AG08396 (cell line): ENCODE measurements around the gene UBL5.
A peak's percentile ranks its signal among the peaks of the same experiment; 100 is the strongest.
"Not testable (repeated sequence)": the region's sequence is repeated elsewhere in the genome, so short reads cannot be mapped to it uniquely, and the experiment has no call there.

Source experiments
- DNase-seq: peaks from one replicate; pipeline ENCODE4 v3.0.0; 2012; ENCODE audit warnings: low spot score, mixed read lengths

The UBL5 gene

DNA sequence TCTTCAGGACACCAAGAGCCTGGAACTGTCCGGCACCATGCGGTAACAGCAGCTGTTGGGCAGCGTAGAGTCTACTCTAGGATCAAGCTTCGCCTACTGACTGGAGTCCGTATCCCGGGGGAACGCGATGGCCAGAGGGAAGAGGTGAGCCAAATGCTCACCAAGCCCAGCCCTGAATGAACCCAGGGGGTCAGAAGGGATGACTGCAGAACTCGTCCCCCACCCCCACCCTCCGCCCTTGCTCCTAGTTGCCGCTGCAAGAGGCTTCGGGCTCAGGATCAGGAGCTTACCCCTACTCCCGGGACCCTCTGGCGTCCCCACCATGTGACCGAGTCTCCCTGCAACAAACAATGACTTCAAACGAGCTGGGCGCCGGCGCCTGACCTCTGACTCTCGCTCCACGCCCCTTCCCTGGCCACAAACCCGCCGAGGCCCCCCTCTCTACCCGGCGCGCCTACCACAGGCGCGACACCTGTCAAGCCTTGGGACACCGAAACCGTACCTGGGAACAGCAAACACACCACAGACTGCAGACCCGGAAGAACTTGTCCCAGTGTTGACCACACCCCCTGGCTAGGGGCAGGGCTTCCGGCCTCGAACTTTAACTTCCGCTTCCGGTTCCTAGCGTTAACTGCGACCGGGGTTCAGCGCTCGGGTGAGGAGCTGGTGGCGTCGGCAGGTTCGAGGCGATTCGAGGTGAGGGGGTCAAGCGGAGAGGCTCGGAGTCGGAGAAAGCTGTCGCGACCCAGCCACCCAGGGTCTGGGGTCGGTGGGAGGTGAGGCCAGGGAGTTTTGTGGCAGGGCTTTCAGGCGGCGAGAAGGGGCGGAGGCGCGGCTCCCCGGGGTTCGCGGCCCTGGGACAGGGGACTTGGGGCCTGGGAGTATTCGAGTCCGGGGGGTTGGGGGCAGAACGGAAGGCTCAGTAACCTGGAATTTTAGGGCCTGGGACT, at the start of gene UBL5:
Gene UBL5, plus strand, starts transcription at position 630 of the 950 bp plus-strand sequence. CDS start 420 bp downstream, outside the sequence.
- peak; percentile 91 for DNase-seq

DNA sequence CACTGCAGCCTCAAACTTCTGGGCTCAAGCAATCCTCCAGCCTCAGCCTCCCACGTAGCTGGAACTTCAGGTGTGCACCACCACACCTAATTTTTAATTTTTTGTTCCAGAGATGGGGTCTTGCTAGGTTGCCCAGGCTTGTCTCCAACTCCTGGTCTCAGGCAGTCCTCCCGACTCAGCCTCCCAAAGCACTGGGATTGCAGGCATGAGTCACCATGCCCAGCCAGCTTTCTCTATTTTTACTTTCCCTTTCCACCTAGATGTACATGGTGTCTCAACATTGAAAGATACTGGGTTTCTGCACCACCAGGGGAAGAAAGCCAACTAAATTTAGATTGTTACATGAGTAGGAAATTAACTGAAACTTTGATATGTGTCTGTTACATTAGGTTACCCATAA, 45.4 kb upstream of the UBL5 start:
- no peak for DNase-seq

DNA sequence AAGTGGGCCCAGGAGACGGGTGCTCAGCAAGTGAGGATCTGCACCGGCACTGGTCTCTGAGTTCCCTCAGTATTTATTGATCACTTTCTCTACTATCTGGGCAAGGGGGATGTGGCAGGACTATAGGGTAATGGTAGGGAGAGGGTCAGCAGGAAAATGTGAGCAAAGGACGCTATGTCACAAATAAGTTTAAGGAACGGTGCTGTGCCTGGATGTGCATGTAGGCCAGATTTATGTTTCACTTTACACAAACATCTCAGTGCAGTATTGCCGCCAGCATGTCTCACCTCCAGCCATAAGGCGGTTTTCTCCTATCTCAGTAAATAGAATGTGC, 43.6 kb upstream of the UBL5 start:
- not testable (repeated sequence) for DNase-seq

DNA sequence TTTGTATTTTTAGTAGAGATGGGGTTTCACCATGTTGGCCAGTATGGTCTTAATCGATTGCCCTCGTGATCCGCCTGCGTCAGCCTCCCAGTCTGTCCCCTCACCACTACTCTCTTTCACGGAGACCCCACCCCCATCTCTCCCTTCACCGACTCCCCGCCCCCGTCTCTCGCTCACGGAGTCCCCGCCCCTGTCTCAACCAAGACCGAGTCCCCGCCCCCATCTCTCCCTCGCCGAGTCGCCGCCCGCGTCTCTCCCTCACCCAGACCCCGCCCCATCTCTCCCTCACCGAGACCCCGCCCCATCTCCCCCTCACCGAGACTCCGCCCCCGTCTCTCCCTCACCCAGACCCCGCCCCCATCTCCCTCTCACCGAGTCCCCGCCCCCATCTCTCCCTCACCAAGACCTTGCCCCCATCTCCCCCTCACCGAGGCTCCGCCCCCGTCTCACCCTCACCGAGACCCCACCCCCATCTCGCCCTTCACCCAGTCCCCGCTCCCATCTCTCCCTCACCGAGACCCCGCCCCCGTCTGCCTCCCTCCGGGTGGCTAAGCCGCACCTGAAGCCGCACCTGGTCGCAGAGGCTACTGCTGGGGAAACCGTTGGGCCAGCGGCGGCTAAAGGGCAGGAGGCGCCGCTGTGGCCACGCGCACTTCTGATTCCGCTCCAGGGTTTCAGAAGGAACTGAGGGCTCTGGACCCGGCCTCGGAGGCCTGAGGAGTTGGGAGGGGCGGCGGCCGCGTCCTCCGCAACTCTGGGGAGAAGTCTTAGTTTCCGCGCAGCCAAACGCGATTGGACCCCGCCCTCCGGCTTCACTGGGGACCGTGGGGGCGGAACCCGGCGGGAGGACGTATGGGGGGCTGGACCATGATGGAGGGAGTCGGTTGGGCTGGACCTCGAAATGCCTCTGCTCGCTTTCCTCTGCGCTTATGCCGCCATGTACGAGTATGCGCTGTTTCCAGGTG, 42.1 kb upstream of the UBL5 start:
- DNase-seq, result peak; percentile 93

DNA sequence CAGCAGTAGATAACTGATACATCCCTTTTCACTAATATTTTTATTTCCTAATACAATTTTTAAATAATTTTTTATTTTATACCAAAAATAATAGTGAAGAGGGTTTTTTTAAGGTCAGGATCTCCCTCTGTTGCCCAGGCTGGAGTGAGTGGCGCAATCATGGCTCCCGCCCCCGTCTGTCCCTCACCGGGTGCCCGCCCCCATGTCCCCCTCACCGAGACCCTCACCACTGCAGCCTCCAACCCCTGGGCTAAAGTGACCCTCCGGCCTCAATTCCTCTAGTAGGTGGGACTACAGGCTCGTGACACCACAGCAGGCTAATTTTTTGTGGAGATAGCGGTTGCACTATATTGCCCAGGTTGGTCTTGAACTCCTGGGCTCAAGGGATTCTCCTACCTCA, 41.4 kb upstream of the UBL5 start:
- DNase-seq, result no peak

GRCh38 chr19:9786819-9787218, 40.9 kb upstream of the UBL5 start:
- DNase-seq, result no peak

DNA sequence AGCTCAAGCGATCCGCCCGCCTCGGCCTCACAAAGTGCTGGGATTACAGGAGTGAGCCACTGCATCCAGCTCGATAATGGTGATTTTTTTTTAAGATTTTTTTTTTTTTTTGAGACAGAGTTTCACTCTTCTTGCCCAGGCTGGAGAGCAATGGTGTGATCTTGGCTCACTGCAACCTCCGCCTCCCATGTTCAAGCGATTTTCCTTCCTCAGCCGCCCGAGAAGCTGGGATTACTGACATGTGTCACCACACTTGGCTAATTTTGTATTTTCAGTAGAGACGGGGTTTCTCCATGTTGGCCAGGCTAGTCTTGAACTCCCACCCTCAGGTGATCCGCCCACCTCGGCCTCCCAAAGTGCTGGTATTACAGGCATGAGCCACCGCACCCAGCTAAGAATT, 39.1 kb upstream of the UBL5 start:
- not testable (repeated sequence) for DNase-seq

- no peak for DNase-seq
Observed at GRCh38 chr19:9789066-9789465, 38.7 kb upstream of the UBL5 start.

DNA sequence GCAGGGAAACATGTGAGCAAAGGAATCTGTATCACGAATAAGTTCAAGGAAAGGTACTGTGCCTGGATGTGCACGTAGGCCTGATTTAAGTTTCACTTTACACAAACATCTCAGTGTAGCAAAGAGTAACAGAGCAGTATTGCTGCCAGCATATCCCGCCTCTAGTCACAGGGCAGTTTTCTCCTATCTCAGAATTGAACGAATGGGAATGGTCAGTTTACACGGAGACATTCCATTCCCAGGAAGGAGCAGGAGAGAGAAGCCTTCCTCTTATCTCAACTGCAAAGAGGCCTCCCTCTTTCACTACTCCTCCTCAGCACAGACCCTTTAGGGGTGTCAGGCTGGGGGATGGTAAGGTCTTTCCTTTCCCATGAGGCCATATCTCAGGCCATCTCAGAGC, 38.1 kb upstream of the UBL5 start:
- not testable (repeated sequence) for DNase-seq

DNA sequence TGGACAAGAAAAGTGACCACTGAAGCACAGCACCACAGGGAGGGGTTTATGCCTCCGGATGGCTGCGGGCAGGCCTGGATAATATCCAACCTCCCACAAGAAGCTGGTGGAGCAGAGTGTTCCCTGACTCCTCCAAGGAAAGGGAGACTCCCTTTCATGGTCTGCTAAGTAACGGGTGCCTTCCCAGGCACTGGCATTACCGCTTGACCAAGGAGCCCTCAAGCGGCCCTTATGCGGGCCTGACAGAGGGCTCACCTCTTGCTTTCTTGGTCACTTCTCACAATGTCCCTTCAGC, 36.7 kb upstream of the UBL5 start:
- DNase-seq, result not testable (repeated sequence)

DNA sequence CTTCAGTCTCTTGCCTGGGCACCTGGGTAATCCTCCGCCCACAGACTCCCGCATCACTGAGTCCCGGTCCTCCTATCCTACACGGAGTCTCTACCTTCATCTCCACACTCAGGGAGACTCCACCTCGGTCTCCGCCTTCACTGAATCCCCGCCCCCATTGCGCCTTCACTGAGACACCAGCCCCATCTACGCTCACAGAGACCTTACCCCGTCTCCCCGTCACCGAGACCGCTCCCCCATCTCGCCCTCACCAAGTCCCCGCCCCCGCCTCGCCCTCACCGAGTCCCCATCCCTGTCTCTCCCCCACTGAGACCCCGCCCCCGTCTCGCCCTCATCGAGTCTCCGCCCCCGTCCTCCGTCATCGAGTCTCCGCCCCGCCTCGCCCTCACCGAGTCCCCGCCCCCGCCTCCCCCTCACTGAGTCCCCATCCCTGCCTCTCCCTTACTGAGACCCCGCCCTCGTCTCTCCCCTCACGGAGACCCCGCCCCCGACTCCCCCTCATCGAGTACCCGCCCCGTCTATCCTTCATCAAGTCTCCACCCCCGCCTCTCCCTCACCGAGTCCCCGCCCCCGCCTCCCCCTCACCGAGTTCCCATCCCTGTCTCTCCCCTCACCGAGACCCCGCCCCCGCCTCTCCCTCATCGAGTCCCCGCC, 36.0 kb upstream of the UBL5 start:
- DNase-seq, result peak; percentile 93

DNA sequence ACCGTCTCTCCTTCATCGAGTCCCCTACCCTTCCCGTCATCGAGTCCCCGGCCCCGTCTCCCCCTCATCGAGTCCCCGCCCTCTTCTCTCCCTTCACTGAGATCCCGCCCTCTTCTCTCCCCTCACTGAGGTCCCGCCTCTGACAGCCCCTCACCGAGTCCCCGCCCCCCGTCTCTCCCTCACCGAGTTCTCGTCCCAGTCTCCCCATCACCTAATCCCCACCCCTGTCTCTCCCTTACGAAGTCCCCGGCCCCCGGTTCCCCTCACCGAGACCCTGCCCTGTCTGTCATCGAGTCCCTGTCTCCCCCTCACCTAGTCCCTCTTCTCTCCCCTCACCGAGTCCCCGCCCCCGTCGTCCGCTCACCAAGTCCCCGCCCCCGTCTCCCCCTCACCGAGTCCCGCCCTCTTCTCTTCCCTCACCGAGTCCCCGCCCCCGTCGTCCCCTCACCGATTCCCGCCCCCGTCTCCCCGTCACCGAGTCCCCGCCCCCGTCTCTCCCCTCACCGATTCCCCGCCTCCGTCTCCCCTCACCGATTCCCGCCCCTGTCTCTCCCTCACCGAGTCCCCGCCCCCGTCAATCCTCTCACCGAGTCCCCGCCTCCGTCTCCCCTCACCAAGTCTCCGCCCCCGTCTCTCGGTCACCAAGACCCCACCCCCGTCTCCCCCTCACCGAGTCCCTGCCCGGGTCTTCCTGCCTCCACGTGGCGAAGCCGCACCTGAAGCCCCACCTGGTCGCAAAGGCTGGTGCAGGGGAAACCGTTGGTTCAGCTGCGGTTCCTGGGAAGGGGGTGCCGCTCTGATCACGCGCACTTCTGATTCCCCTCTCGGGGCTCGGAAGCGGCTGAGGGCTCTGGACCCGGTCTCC, 35.3 kb upstream of the UBL5 start:
- peak; percentile 92 for DNase-seq

DNA sequence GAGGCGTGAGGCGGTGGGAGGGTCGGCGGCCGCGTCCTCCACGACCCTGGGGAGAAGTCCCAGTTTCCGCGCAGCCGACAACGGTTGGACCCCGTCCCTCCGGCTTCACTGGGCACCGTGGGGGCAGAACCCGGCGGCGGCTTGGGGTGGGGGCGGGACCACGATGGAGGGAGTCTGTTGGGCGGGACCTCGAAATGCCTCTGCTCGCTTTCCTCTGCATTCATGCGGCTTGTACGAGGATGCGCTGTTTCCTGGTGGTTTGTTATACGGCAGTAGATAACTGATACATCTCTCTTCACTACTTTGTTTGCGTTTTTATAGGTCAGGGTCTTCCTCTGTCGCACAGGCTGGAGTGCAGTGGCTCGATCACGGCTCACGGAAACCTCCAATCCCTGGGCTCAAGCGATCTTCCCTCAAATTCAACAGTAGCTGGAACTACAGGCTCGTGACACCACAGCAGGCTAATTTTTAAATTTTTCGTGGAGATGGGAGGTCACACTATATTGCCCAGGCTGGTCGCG, 34.6 kb upstream of the UBL5 start:
- no peak for DNase-seq

- DNase-seq, result peak; percentile 70
Observed at GRCh38 chr19:9796113-9796773, 31.5 kb upstream of the UBL5 start.

- no peak for DNase-seq
Observed at GRCh38 chr19:9797871-9798270, 29.8 kb upstream of the UBL5 start.

- DNase-seq, result no peak
Observed at GRCh38 chr19:9799162-9799561, 28.6 kb upstream of the UBL5 start.

GRCh38 chr19:9801976-9802375, 25.7 kb upstream of the UBL5 start:
- DNase-seq, result no peak

GRCh38 chr19:9806803-9807202, 20.9 kb upstream of the UBL5 start:
- no peak for DNase-seq

- DNase-seq, result no peak
Observed at GRCh38 chr19:9808855-9809824, 18.6 kb upstream of the UBL5 start.
